DMS114 treated with DMSO at 0.1 percent for 48 hours (cell line): Measurements from ENCODE around the gene SMIM33.
A peak's percentile ranks its signal among the peaks of the same experiment; 100 is the strongest.
"Not testable (repeated sequence)": the region's sequence is repeated elsewhere in the genome, so short reads cannot be mapped to it uniquely, and the experiment has no call there.

Source experiments
- DNase-seq: peaks from one replicate; lab custom pipeline; 2025; ENCODE audit not compliant: unreplicated experiment; lab: John Stamatoyannopoulos, UW

The SMIM33 gene

GRCh38 chr5:139470821-139471300 is at the start of gene SMIM33:
Gene SMIM33, plus strand, starts transcription at chr5:139471004. Its CDS starts 118 bp downstream, at chr5:139471122.
- no peak for DNase-seq

GRCh38 chr5:139422307-139422893 is 48.4 kb upstream of the SMIM33 start:
- peak; percentile 78 for DNase-seq

GRCh38 chr5:139425497-139425896 is 45.3 kb upstream of the SMIM33 start:
- no peak for DNase-seq

- no peak for DNase-seq
Measured at GRCh38 chr5:139426203-139426885, 44.5 kb upstream of the SMIM33 start.

GRCh38 chr5:139430015-139430414 is 40.8 kb upstream of the SMIM33 start:
- no peak for DNase-seq

GRCh38 chr5:139431706-139432105 is 39.1 kb upstream of the SMIM33 start:
- DNase-seq: no peak

- no peak for DNase-seq
Measured at GRCh38 chr5:139435676-139436075, 35.1 kb upstream of the SMIM33 start.

- DNase-seq: no peak
Measured at GRCh38 chr5:139438707-139439012, 32.1 kb upstream of the SMIM33 start.

GRCh38 chr5:139439013-139439903 is 31.5 kb upstream of the SMIM33 start, which contains the start of gene DNAJC18:
Gene DNAJC18, minus strand, starts transcription at chr5:139439525. Its CDS starts 80 bp downstream, at chr5:139439445.
- peak; percentile 83 for DNase-seq

- DNase-seq: not testable (repeated sequence)
Measured at GRCh38 chr5:139440416-139440815, 30.4 kb upstream of the SMIM33 start.

- no peak for DNase-seq
Measured at GRCh38 chr5:139443831-139444453, 26.9 kb upstream of the SMIM33 start.

GRCh38 chr5:139445325-139446170 is 25.3 kb upstream of the SMIM33 start:
- DNase-seq: no peak

- DNase-seq: no peak
Measured at GRCh38 chr5:139446956-139447779, 23.6 kb upstream of the SMIM33 start.

- no peak for DNase-seq
Measured at GRCh38 chr5:139451176-139451575, 19.6 kb upstream of the SMIM33 start.

GRCh38 chr5:139451878-139452660 is 18.7 kb upstream of the SMIM33 start:
- DNase-seq: no peak

- no peak for DNase-seq
Measured at GRCh38 chr5:139453683-139454567, 16.9 kb upstream of the SMIM33 start.

GRCh38 chr5:139454568-139455290 is 16.1 kb upstream of the SMIM33 start:
- no peak for DNase-seq
